Muscle of back (tissue), 13 donors: ENCODE results near the gene JPT1. TPM values are rescaled to one million over a fixed set of nuclear protein-coding genes. Genes with fewer than 3 reads are reported as not detected.
"Not testable (repeated sequence)": the region's sequence is repeated elsewhere in the genome, so short reads cannot be mapped to it uniquely, and the experiment has no call there.

Experiments
- DNase-seq, 3 donors: peaks; one replicate each; pipeline versions ENCODE4 v3.0.0 to v3.0.0-alpha.2; 2013
- long read RNA-seq, 9 donors: transcript quantifications; one replicate each; lab custom pipeline, GENCODE V29; 2026
- polyA plus RNA-seq, 10 donors: library from polyadenylated mRNA; unstranded; fragments of 120-200 nt; gene quantifications; one replicate each; pipeline ENCODE4 v1.2.1, GENCODE V29; 2013; ENCODE audit not compliant: insufficient read length in 10 of 10

The JPT1 gene, protein sequence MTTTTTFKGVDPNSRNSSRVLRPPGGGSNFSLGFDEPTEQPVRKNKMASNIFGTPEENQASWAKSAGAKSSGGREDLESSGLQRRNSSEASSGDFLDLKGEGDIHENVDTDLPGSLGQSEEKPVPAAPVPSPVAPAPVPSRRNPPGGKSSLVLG
- 100 to 1,000 TPM; 146 to 366 (median 269) TPM for polyA plus RNA-seq
- long read RNA-seq, donor 1, partial matches to known transcripts, result 6 of 85 reads
- long read RNA-seq, donor 1, other reads (novel, unspliced or antisense), result 79 of 85 reads
- long read RNA-seq, donor 2, partial matches to known transcripts, result 5 of 70 reads
- long read RNA-seq, donor 2, other reads (novel, unspliced or antisense), result 65 of 70 reads
- long read RNA-seq, donor 3, result 0 reads
- long read RNA-seq, donor 4, partial matches to known transcripts, result 0 of 12 reads
- long read RNA-seq, donor 4, other reads (novel, unspliced or antisense), result 12 of 12 reads
- long read RNA-seq, donor 5, partial matches to known transcripts, result 0 of 80 reads
- long read RNA-seq, donor 5, other reads (novel, unspliced or antisense), result 80 of 80 reads
- long read RNA-seq, donor 6, partial matches to known transcripts, result 14 of 58 reads
- long read RNA-seq, donor 6, other reads (novel, unspliced or antisense), result 44 of 58 reads
- long read RNA-seq, donor 7, partial matches to known transcripts, result 0 of 17 reads
- long read RNA-seq, donor 7, other reads (novel, unspliced or antisense), result 17 of 17 reads
- long read RNA-seq, donor 8, partial matches to known transcripts, result 5 of 34 reads
- long read RNA-seq, donor 8, other reads (novel, unspliced or antisense), result 29 of 34 reads
- long read RNA-seq, donor 9, partial matches to known transcripts, result 0 of 6 reads
- long read RNA-seq, donor 9, other reads (novel, unspliced or antisense), result 6 of 6 reads

GRCh38 chr17:75154195-75155106 lies at the start of gene JPT1:
Gene JPT1, minus strand, starts transcription at chr17:75154512. Its CDS starts 115 bp downstream, at chr17:75154397.
- peak; percentile 97 to 99 (median 99) for DNase-seq

- DNase-seq, result no peak
These were observed 45.7 kb upstream of the JPT1 start for GRCh38 chr17:75199886-75200618.

DNA sequence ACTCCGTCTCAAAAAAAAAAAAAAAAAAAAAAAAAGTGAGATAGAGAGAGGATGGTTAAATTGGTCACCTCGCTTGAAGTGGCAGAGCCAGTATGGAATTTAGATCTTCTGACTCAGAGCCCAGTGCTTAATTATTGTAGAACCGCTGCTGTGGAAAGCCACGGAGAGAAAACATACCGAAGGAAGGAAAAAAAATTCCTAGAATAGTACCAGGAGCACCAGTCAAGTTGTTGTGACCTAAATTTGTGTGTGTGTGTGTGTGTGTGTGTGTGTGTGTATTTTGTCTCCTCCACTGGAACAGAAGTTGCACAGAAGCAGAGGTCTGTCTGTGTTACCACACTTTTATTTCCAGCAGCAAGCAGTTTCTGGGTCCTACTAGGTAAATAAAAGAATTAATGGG lies 40.6 kb upstream of the JPT1 start:
- DNase-seq, result no peak

DNA sequence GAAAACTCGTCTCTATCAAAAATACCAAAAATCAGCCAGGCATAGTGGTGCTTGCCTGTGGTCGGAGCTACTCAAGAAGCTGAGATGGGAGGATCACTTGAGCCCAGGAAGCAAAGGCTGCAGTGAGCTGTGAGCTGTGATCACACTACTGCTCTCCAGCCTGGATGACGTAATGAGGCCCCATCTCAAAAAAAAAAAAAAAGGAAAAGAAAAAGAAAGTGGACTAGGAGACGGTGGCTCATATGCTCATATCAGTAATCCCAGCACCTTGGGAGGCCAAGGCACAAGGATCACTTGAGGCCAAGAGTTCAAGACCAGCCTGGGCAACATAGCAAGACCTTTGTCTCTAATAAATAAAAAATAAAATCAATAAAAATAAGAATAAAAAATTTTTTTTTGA lies 37.3 kb upstream of the JPT1 start:
- peak in 1 of 3 donors; percentile 26 for DNase-seq

GRCh38 chr17:75188614-75189013 lies 34.3 kb upstream of the JPT1 start:
- no peak for DNase-seq

DNA sequence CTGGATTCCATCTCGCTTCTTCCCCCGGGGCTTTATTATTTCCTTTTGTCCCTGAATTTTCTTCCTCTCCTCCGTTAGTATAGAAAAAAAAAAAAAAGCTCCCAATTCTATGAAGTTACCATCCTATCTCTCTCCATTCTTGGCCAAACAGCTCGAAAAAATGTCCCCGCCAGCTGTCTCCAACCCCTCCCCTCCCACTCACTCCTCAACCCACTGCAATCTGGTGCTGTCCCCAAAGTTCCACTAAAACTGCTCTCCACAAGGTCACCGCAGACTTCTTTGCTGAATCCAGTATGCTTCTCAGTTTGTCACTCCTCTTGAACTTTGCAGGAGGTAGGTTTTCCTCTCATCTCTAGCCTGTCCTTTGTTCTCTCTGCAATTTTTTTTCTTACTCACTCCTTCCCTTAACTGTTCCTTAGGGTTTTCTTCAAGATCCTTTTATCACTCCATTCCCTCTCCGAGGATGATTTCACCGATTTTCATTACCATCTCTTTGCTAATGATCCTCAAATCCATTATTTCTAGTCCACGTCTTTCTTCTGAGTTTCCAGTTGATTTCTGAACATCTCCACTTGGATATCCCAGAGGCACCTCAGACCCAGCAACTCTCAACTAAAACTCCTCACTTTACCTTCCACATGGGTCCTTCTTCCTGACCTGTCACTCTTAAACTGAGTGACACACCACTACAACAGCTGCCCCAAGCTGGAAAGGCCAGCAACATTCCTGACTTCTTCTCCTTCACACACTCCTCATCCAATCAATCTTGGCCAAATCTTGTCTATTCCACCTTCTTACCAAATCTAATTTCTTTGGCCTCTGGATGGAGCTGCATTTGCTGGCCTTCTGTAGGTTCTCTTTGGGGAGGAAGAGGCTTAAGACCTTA lies 29.9 kb upstream of the JPT1 start:
- DNase-seq, result no peak

DNA sequence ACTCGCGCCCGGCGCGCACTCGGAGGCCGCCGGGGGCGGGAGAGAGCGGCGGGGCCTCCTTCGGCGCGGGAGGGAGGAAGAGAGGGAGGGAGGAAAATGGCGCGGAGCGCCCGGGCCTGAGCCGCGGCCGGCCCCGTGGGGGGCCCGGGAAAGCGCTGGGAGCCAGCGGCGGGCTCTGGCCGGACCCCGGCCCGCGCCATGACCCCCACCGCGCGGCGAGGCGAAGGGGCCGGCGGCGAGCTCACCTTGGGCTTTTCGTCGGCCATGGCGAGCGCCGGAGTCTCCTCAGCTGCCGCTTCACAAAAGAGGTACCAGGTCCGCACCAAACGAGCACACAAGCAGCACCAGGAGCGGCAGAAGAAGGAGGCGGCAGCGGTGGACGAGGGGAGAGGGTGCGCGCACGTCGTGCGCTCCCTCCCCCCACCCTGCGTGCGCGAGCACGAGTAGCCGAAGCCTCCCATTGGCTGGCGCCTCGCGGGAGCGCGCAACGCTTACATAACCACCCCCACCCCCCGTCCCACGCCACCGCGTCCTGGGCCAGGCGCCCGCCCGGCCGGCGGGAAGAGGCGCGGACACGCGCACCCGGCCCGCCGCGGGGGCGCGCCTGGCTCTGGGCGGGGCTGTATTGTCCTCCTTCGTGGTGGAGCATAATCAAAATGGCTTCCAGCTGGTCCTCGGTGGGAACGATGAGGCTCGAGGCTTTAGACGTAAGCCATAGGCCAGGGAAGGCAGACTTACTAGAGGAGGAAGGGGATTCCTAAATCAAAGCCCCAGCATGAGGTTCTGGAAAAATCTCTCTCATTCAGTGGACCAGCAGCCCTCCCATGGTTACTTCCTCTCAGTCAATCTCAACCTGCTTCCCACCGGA lies 28.5 kb upstream of the JPT1 start, which contains the start of gene SUMO2:
TSS of gene SUMO2 (minus strand) at position 391 of the 868 bp plus-strand sequence. CDS start at position 266, 125 bp downstream.
- peak; percentile 96 to 98 (median 97) for DNase-seq

GRCh38 chr17:75182319-75182568 lies 27.9 kb upstream of the JPT1 start:
- no peak for DNase-seq

GRCh38 chr17:75181608-75182318 lies 27.5 kb upstream of the JPT1 start:
- peak in 2 of 3 donors; percentile 19 to 51 for DNase-seq

GRCh38 chr17:75181110-75181509 lies 26.8 kb upstream of the JPT1 start:
- no peak for DNase-seq

- no peak for DNase-seq
These were observed 24.1 kb upstream of the JPT1 start for GRCh38 chr17:75178453-75178852.

DNA sequence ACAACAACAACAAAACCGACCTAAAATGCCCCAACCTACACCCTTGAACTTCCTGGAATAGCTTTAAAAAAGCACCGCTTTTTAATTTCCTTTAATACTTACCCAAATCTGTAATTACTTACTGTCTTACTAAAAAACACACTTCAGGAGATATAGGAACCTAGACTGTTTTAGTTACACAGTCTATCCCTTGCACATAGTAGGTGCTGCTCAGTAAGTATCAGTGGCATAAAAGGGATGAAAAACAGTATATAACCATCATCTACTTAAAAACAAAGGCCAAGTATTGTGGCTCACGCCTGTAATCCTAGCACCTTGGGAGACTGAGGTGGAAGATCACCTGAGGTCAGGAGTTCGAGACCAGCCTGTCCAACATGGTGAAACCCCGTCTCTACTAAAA lies 22.3 kb upstream of the JPT1 start:
- no peak for DNase-seq

DNA sequence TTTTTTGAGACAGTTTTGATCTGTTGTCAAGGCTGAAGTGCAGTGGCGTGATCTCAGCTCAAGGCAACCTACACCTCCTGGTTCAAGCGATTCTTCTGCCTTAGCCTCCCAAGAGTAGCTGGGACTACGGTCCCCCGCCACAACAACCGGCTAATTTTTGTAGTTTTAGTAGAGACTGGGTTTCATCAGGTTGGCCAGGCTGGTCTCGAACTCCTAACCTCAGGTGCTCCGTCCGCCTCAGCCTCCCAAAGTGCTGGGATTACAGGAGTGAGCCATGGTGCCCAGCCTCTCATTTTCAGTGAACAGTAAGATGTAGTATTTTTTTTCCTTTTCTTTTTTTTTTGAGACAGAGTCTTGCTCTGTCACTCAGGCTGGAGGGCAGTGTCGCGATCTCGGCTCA lies 20.7 kb upstream of the JPT1 start:
- no peak for DNase-seq

DNA sequence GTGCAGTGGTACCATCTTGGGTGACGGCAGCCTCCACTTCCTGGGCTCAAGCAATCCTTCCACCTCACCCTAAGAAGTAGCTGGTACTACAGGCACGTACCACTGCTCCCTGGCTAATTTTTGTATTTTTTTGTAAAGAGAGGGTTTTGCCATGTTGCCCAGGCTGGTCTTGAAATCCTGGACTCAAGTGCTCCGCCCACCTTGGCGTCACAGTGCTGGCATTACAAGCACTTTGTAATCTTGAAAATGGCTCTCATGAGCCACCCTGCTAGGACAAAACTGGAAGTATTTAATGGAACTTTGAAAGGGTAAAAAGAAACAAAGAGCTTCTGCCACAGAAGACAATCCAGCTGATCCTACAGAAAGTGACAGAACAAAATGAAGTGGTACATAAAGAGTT lies 19.2 kb upstream of the JPT1 start:
- DNase-seq, result no peak

GRCh38 chr17:75168998-75169397 lies 14.7 kb upstream of the JPT1 start:
- no peak for DNase-seq

GRCh38 chr17:75164606-75165005 lies 10.3 kb upstream of the JPT1 start:
- not testable (repeated sequence) for DNase-seq

DNA sequence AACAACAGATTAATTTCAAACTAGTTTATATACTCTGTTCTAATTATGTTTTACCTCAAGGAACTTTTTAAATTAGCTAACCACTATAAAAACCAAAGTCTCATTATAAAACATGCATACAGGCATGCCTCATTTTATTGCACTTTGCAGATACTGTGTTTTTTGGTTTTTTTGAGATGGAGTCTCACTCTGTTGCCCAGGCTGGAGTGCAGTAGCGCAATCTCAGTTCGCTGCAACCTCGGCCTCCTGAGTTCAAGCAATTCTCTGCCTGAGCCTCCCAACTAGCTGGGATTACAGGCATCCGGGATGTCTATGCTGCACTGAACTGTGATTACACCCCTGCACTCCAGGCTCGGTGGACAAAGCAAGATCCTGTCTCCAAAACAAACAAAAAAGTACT lies 8.8 kb upstream of the JPT1 start:
- no peak for DNase-seq

- DNase-seq, result no peak
These were observed 5.9 kb upstream of the JPT1 start for GRCh38 chr17:75160211-75160610.
